A673 (cell line): ENCODE data around the gene USP26. TPM values are rescaled to one million over a fixed set of nuclear protein-coding genes. Genes with fewer than 3 reads are reported as not detected.

Experiments
- BruUV-seq: library from RNA; stranded (reverse); fragments of 400-500 nt; replicated peaks from 2 replicates; lab custom pipeline; 2021; lab: Mats Ljungman, UMichigan
- CTCF ChIA-PET: fragments of 300-600 bp; sonication (Branson Sonifier 250); formaldehyde crosslinking; loops from one replicate; lab custom pipeline; 2022; ENCODE audit warnings: antibody characterized with exemption; lab: Charles Lee
- POLR2A ChIA-PET: fragments of 300-600 bp; sonication (Branson Sonifier 250); formaldehyde crosslinking; loops from one replicate; lab custom pipeline; 2022; ENCODE audit warnings: antibody characterized with exemption; ENCODE audit not compliant: low non-redundant PET; lab: Charles Lee
- DNase-seq: peaks from one replicate; pipeline ENCODE4 v3.0.0-alpha.2; 2015; ENCODE audit warnings: low spot score
- H3K27ac ChIP-seq: fragments of 200-600 bp; sonication (generic); 2 replicates; pipeline ENCODE4 v1.5.1; 2016; ENCODE audit warnings: mixed run types, low read depth, mild to moderate bottlenecking, mixed read lengths, antibody characterized with exemption, low read length; ENCODE audit not compliant: poor library complexity, severe bottlenecking
- H3K27me3 ChIP-seq: fragments of 200-600 bp; sonication (generic); replicated peaks from 2 replicates; pipeline ENCODE4 v1.6.1; 2017; ENCODE audit warnings: mixed run types, low read depth, mild to moderate bottlenecking, mixed read lengths, antibody characterized with exemption, low read length; ENCODE audit not compliant: insufficient read depth, poor library complexity
- H3K36me3 ChIP-seq: fragments of 200-600 bp; sonication (generic); 2 replicates; pipeline ENCODE4 v1.6.1; 2016; ENCODE audit warnings: mixed run types, mild to moderate bottlenecking, mixed read lengths, antibody characterized with exemption, low read length; ENCODE audit not compliant: insufficient read depth, poor library complexity, severe bottlenecking
- H3K4me1 ChIP-seq: fragments of 200-600 bp; sonication (generic); 2 replicates; pipeline ENCODE4 v1.6.1; 2017; ENCODE audit warnings: mixed run types, mild to moderate bottlenecking, mixed read lengths, antibody characterized with exemption, low read length; ENCODE audit not compliant: insufficient read depth, poor library complexity, severe bottlenecking
- H3K4me3 ChIP-seq: fragments of 200-600 bp; sonication (generic); 2 replicates; pipeline ENCODE4 v1.5.1; 2016; ENCODE audit warnings: low read depth, mixed run types, mild to moderate bottlenecking, mixed read lengths, low read length; ENCODE audit not compliant: poor library complexity, severe bottlenecking
- H3K9me3 ChIP-seq: fragments of 200-600 bp; sonication (generic); 2 replicates; pipeline ENCODE4 v1.6.1; 2016; ENCODE audit warnings: mixed run types, low read depth, mild to moderate bottlenecking, mixed read lengths, antibody characterized with exemption, low read length; ENCODE audit not compliant: poor library complexity, severe bottlenecking
- CTCF ChIP-seq: fragments of 300-800, 200-600 bp; sonication (generic); conservative IDR thresholded peaks from 2 replicates; pipeline ENCODE4 v1.5.1; 2017; ENCODE audit warnings: low read depth, mild to moderate bottlenecking, antibody characterized with exemption, low read length, moderate library complexity, mixed read lengths
- EZH2 ChIP-seq: fragments of 200-600 bp; sonication (generic); IDR thresholded peaks from 2 replicates; pipeline ENCODE4 v1.6.1; 2017; ENCODE audit warnings: borderline replicate concordance, low read depth, mild to moderate bottlenecking, mixed read lengths, antibody characterized with exemption, low read length; ENCODE audit not compliant: poor library complexity, severe bottlenecking
- intact Hi-C: fragments of 100-400 bp; cut with micrococcal nuclease; formaldehyde crosslinking; loops from one replicate; pipeline ENCODE4 v1.10.0; 2022; ENCODE audit not compliant: unreplicated experiment
- total RNA-seq: library from RNA; stranded (reverse); gene quantifications from 2 replicates; pipeline ENCODE4 v1.2.3, GENCODE V29; 2021

The USP26 gene
- total RNA-seq, 1 experiment from 2014 or later: not detected

DNA sequence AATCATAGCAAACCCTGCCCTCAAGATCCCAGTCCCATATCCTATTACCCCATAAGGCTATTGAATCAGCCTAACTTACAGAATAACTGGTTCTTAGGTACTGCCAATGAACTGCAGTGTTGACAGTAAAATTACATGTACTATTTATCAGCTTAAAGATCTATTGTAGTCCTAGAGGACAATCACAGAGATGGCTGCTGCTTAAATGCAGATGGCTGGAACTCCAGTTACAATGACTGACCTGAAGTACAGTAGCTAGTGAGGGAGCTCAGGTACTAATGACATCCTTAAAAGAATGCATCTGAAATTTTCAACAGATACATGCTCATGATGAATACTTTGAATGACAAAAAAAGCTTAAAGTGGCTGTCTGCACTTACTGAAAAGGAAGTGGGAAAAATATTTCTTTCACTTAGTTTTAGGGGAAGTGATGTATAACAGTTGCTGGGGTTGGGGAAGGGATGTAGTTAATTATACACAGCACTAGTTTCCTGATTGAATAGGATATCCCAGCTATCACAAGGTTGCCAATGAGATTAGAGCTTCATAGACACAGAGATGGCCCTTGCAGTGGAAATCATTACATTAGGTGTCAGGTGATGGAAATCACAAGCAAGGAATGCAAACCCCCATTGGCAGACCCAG lies 42.0 kb downstream of the USP26 start:
- BruUV-seq: no TSS peak
- POLR2A ChIA-PET: no interaction called here
- H3K4me1 ChIP-seq: no peaks in the 10 kb centered on the region
- no peaks in the 10 kb centered on the region for H3K9me3 ChIP-seq
- CTCF ChIA-PET: interaction anchor here (1.3 kb wide), 1 partner anchor 9 kb away, joined by 3 read pairs; no protein-coding TSS in a partner anchor
- TF ChIP-seq CTCF: no peak
- no peak overlapping the region for H3K4me3 ChIP-seq
- peaks cover 3% of the 10 kb centered on the region for H3K27me3 ChIP-seq
- no peak overlapping the region for H3K27ac ChIP-seq
- no peaks in the 10 kb centered on the region for H3K36me3 ChIP-seq
- no peak for DNase-seq
- intact Hi-C loops: no loop called here

DNA sequence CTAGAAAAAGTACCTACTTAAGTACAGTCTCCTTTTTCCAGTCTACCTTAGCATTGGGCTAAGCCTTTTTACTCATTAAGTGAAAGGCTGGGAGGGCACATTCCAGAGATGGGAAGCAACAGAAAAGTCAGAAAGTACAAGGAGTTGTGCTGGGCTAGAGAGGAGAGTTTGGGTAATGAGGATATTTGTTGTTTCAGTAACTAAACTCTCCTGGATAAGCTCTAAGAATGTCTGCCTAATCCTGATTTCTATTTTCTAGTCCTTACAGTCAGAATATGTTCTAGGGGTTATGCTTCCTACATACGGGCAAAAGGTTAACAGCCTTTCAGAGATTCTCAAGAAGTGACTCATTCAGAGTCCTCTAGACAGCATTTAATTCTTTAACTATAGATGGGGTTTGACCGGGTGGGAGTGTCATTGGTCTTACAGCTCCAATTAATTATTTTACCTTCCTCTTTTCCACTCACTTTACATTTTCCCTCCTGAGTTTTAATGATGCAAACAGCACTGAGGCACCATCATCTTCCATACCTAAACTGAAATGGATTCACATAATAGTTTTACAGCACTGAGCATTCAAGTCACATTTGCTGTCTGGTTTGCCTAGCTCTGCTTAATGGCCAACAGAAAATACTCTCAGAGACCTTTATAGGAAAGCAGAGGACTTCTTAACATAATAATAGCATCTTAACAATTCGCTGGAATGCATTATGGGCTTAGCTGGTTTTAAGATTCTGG lies 42.9 kb downstream of the USP26 start:
- CTCF ChIA-PET: no interaction called here
- Histone ChIP-seq H3K9me3 (no peaks in the 10 kb centered on the region), H3K27ac (no peak overlapping the region), H3K4me3 (no peak overlapping the region), H3K36me3 (no peaks in the 10 kb centered on the region), H3K4me1 (no peaks in the 10 kb centered on the region), H3K27me3 (peaks cover 4% of the 10 kb centered on the region)
- POLR2A ChIA-PET: no interaction called here
- intact Hi-C loops: no loop called here
- no TSS peak for BruUV-seq
- DNase-seq: no peak
- no peak for TF ChIP-seq EZH2
- TF ChIP-seq CTCF: no peak

DNA sequence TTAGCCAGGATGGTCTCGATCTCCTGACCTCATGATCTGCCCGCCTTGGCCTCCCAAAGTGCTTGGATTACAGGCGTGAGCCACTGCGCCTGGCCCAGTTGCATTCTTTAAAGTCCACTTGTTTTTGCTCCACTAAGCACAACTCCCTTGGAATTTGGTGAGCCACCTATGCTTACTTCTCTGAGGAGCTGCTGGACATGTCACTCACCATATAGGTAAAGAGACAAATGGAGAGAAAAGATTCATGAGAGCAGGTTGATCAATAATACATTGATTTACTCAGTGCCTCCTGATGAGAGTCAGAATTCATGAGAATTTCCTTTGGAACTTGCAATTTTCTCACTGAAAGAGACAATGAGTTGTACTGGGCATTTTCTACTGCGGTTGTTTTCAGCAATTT lies 48.2 kb downstream of the USP26 start:
- Histone ChIP-seq H3K27me3 (peaks cover 4% of the 10 kb centered on the region), H3K36me3 (no peaks in the 10 kb centered on the region), H3K4me1 (no peaks in the 10 kb centered on the region), H3K4me3 (no peak overlapping the region), H3K9me3 (no peaks in the 10 kb centered on the region), H3K27ac (no peak overlapping the region)
- CTCF ChIA-PET: no interaction called here
- no TSS peak for BruUV-seq
- TF ChIP-seq CTCF (no peak), EZH2 (no peak)
- POLR2A ChIA-PET: no interaction called here
- DNase-seq: no peak
- intact Hi-C loops: loop anchor here (5.0 to 10.0 kb wide), 2 partner anchors 124 to 166 kb away; partner anchors contain the start of gene TFDP3
